GM12878 (cell line): ENCODE data around the gene ZDHHC18. TPM values are rescaled to one million over a fixed set of nuclear protein-coding genes. Genes with fewer than 3 reads are reported as not detected.
A peak's percentile ranks its signal among the peaks of the same experiment; 100 is the strongest.

ENCODE experiments used
- BRCA1 ChIP-seq: IDR thresholded peaks from 2 replicates; pipeline ENCODE4 v1.6.1; 2011; ENCODE audit warnings: low read depth, low read length, improper control_type of control experiment
- CEBPB ChIP-seq, 2 experiments: fragments of 150-350 bp in 1 of 2; IDR thresholded peaks; 2 replicates each; pipeline ENCODE4 v1.6.1; 2012 to 2014; ENCODE audit warnings: low read depth in 2 of 2, low read length in 2 of 2, borderline replicate concordance in 1 of 2, inconsistent platforms in 1 of 2
- CEBPZ ChIP-seq: fragments of 150-350 bp; IDR thresholded peaks from 2 replicates; pipeline ENCODE4 v1.6.1; 2016; ENCODE audit warnings: low read depth, low read length
- DPF2 ChIP-seq: fragments of 450-650 bp; IDR thresholded peaks from 2 replicates; pipeline ENCODE4 v1.6.1; 2017; ENCODE audit warnings: mild to moderate bottlenecking
- EGR1 ChIP-seq, 2 experiments: IDR thresholded peaks; 1 replicate in 1 of 2; 2 replicates in 1 of 2; pipeline ENCODE4 v1.6.1; 2011 to 2012; ENCODE audit warnings: low read depth in 2 of 2, low read length in 2 of 2, borderline replicate concordance in 1 of 2, mild to moderate bottlenecking in 1 of 2, moderate library complexity in 1 of 2
- EP300 ChIP-seq, 2 experiments: fragments of 150-350 bp in 1 of 2; IDR thresholded peaks; 2 replicates each; pipeline ENCODE4 v1.6.1; 2011 to 2012; ENCODE audit warnings: low read depth in 2 of 2, low read length in 2 of 2, borderline replicate concordance in 1 of 2, improper control_type of control experiment in 1 of 2, inconsistent platforms in 1 of 2; ENCODE audit not compliant: control insufficient read depth in 1 of 2
- HDGF ChIP-seq: fragments of 450-650 bp; IDR thresholded peaks from 2 replicates; pipeline ENCODE4 v1.6.1; 2016; ENCODE audit warnings: antibody characterized with exemption
- IKZF2 ChIP-seq, 2 experiments: fragments of 450-650 bp; IDR thresholded peaks; 2 replicates each; pipeline ENCODE4 v1.6.1; 2017; ENCODE audit warnings: mild to moderate bottlenecking in 2 of 2, moderate library complexity in 2 of 2
- KAT2A ChIP-seq: conservative IDR thresholded peaks from 2 replicates; pipeline ENCODE4 v1.6.1; 2011; ENCODE audit warnings: low read depth, low read length; ENCODE audit not compliant: control insufficient read depth
- MEF2A ChIP-seq: IDR thresholded peaks from 2 replicates; pipeline ENCODE4 v1.6.1; 2011; ENCODE audit warnings: low read depth, mild to moderate bottlenecking, low read length, moderate library complexity; ENCODE audit not compliant: insufficient read depth
- MTA3 ChIP-seq: IDR thresholded peaks from 2 replicates; pipeline ENCODE4 v1.6.1; 2012; ENCODE audit warnings: low read length, inconsistent platforms, borderline replicate concordance
- SIX5 ChIP-seq: IDR thresholded peaks from 2 replicates; pipeline ENCODE4 v1.6.1; 2011; ENCODE audit warnings: mild to moderate bottlenecking, low read depth, low read length, moderate library complexity; ENCODE audit not compliant: severe bottlenecking
- SKIL ChIP-seq: fragments of 450-650 bp; IDR thresholded peaks from 2 replicates; pipeline ENCODE4 v1.6.1; 2017; ENCODE audit warnings: mild to moderate bottlenecking, low read depth, inconsistent platforms; ENCODE audit not compliant: poor library complexity, severe bottlenecking
- SUPT20H ChIP-seq: IDR thresholded peaks from 2 replicates; pipeline ENCODE4 v1.6.1; 2011; ENCODE audit warnings: low read depth, mild to moderate bottlenecking, low read length, moderate library complexity, borderline replicate concordance; ENCODE audit not compliant: control insufficient read depth
- ZNF384 ChIP-seq: IDR thresholded peaks from 2 replicates; pipeline ENCODE4 v1.6.1; 2012; ENCODE audit warnings: low read depth, mild to moderate bottlenecking, low read length, improper control_type of control experiment, borderline replicate concordance
- polyA plus RNA-seq, 11 experiments: library from polyadenylated mRNA; depleted of rRNA in 4 of 11; unstranded in 6 of 11; stranded (reverse) in 5 of 11; fragments of >200 nt; fragmentation: Nextera tagmentation in 4 of 11; fragmentation: Illumina TruSeq in 1 of 11; extraction: Ambion mirVana in 4 of 11; extraction: Trizol in 1 of 11; gene quantifications; 1 replicate in 1 of 11; 2 replicates in 10 of 11; pipeline versions ENCODE4 v1.2.1 to v1.2.3, GENCODE V29; 2011 to 2016; ENCODE audit warnings: inconsistent platforms in 2 of 11, missing spikeins in 2 of 11, low read depth in 1 of 11
- total RNA-seq, 4 experiments: library from RNA; depleted of rRNA in 3 of 4; stranded (reverse); fragments of >200 nt in 3 of 4; fragmentation: Illumina TruSeq in 1 of 4; extraction: Trizol in 1 of 4; gene quantifications; 2 replicates each; pipeline versions ENCODE4 v1.2.1 to v1.2.3, GENCODE V29; 2013 to 2021
- TF ChIP-seq, protein P1 (sequence below): IDR thresholded peaks from 2 replicates; pipeline ENCODE4 v1.6.1; 2012; ENCODE audit warnings: mild to moderate bottlenecking, low read depth, low read length
- TF ChIP-seq, protein P2 (sequence below): fragments of 450-650 bp; formaldehyde crosslinking; IDR thresholded peaks from 2 replicates; pipeline ENCODE4 v1.4.0; 2022; ENCODE audit warnings: mild to moderate bottlenecking, moderate library complexity

ZDHHC18 gene
- total and polyA plus RNA-seq, 10 of the 15 experiments (the other 5 are each of a cell fraction or from before 2014, with no cell fraction given): 0.40 to 81.2 (median 21.3) TPM

GRCh38 chr1:26820784-26821269 lies 5.7 kb upstream of the ZDHHC18 start (continued):
- TF ChIP-seq, protein P1, sequence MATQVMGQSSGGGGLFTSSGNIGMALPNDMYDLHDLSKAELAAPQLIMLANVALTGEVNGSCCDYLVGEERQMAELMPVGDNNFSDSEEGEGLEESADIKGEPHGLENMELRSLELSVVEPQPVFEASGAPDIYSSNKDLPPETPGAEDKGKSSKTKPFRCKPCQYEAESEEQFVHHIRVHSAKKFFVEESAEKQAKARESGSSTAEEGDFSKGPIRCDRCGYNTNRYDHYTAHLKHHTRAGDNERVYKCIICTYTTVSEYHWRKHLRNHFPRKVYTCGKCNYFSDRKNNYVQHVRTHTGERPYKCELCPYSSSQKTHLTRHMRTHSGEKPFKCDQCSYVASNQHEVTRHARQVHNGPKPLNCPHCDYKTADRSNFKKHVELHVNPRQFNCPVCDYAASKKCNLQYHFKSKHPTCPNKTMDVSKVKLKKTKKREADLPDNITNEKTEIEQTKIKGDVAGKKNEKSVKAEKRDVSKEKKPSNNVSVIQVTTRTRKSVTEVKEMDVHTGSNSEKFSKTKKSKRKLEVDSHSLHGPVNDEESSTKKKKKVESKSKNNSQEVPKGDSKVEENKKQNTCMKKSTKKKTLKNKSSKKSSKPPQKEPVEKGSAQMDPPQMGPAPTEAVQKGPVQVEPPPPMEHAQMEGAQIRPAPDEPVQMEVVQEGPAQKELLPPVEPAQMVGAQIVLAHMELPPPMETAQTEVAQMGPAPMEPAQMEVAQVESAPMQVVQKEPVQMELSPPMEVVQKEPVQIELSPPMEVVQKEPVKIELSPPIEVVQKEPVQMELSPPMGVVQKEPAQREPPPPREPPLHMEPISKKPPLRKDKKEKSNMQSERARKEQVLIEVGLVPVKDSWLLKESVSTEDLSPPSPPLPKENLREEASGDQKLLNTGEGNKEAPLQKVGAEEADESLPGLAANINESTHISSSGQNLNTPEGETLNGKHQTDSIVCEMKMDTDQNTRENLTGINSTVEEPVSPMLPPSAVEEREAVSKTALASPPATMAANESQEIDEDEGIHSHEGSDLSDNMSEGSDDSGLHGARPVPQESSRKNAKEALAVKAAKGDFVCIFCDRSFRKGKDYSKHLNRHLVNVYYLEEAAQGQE: no peak
- TF ChIP-seq ZNF384 (no peak), SKIL (no peak), SIX5 (no peak), EP300 (IDR thresholded peaks at IDR 0.05; ENCODE audit: borderline replicate concordance in 1 of 2, control insufficient read depth in 1 of 2, low read depth in 2 of 2, low read length in 2 of 2) (peak in 1 of 2 experiments; percentile 45; a peak in 1 of 4 replicates), CEBPB (IDR thresholded peaks at IDR 0.05; ENCODE audit: borderline replicate concordance in 1 of 2, low read depth in 2 of 2, low read length in 2 of 2) (no peak), MTA3 (0 out of 2 replicates have a peak, but pooled peaks have one; percentile 28), KAT2A (no peak), BRCA1 (no peak), EGR1 (IDR thresholded peaks at IDR 0.05; ENCODE audit: borderline replicate concordance in 1 of 2, low read depth in 2 of 2, low read length in 2 of 2) (no peak), MEF2A (no peak), IKZF2 (IDR thresholded peaks at IDR 0.05) (peak; percentile 65 to 66; a peak in 3 of 4 replicates), SUPT20H (no peak), CEBPZ (no peak), DPF2 (peak; percentile 63; the same call in 1 of the 2 replicates), HDGF (no peak)
- TF ChIP-seq, protein P2, sequence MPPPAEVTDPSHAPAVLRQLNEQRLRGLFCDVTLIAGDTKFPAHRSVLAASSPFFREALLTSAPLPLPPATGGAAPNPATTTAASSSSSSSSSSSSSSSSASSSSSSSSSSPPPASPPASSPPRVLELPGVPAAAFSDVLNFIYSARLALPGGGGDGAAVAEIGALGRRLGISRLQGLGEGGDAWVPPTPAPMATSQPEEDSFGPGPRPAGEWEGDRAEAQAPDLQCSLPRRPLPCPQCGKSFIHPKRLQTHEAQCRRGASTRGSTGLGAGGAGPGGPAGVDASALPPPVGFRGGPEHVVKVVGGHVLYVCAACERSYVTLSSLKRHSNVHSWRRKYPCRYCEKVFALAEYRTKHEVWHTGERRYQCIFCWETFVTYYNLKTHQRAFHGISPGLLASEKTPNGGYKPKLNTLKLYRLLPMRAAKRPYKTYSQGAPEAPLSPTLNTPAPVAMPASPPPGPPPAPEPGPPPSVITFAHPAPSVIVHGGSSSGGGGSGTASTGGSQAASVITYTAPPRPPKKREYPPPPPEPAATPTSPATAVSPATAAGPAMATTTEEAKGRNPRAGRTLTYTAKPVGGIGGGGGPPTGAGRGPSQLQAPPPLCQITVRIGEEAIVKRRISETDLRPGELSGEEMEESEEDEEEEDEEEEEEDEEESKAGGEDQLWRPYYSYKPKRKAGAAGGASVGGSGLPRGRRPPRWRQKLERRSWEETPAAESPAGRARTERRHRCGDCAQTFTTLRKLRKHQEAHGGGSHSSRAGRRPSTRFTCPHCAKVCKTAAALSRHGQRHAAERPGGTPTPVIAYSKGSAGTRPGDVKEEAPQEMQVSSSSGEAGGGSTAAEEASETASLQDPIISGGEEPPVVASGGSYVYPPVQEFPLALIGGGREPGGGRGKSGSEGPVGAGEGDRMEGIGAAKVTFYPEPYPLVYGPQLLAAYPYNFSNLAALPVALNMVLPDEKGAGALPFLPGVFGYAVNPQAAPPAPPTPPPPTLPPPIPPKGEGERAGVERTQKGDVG: no peak
